Stomach (tissue), 4 donors: ENCODE data around the gene GPER1.

Experiments used
- CTCF ChIP-seq, 7 experiments: fragments of 450-650 bp in 4 of 7; fragments of 200-600 bp in 3 of 7; sonication (generic) in 3 of 7; IDR thresholded peaks; one replicate each; pipeline ENCODE4 v1.5.1; 2016 to 2019; ENCODE audit warnings: antibody characterized with exemption in 7 of 7, control low read depth in 2 of 7, mild to moderate bottlenecking in 1 of 7
- EP300 ChIP-seq: sonication (generic); formaldehyde crosslinking; IDR thresholded peaks from one replicate; pipeline ENCODE4 v1.6.1; 2017; ENCODE audit warnings: antibody characterized with exemption

- no peak for TF ChIP-seq CTCF (IDR thresholded peaks at IDR 0.05)
- no peak for TF ChIP-seq EP300
Observed at GRCh38 chr7:1059200-1060091, 28.5 kb upstream of the GPER1 start.
